NCI-H82 (cell line): ENCODE measurements around the gene DYNC2LI1.

Source experiments
- DNase-seq: peaks from one replicate; lab custom pipeline; 2025; lab: John Stamatoyannopoulos, UW

The DYNC2LI1 gene

GRCh38 chr2:43818761-43819160 lies 44.9 kb downstream of the DYNC2LI1 start:
- no peak for DNase-seq

- no peak for DNase-seq
Observed at GRCh38 chr2:43819491-43820163, 45.8 kb downstream of the DYNC2LI1 start.

- no peak for DNase-seq
Observed at GRCh38 chr2:43822839-43823238, 49.0 kb downstream of the DYNC2LI1 start.

- no peak for DNase-seq
Observed at GRCh38 chr2:43823751-43824150, 49.9 kb downstream of the DYNC2LI1 start.

- DNase-seq = no peak
Observed at GRCh38 chr2:43824512-43824911, 50.7 kb downstream of the DYNC2LI1 start.

GRCh38 chr2:43824951-43825493 lies 51.2 kb downstream of the DYNC2LI1 start:
- DNase-seq = no peak

GRCh38 chr2:43825841-43826240 lies 52.0 kb downstream of the DYNC2LI1 start:
- DNase-seq = no peak

- no peak for DNase-seq
Observed at GRCh38 chr2:43826305-43827250, 52.7 kb downstream of the DYNC2LI1 start.

- DNase-seq = peak; percentile 12
Observed at GRCh38 chr2:43831543-43832294, 57.9 kb downstream of the DYNC2LI1 start.

- no peak for DNase-seq
Observed at GRCh38 chr2:43832457-43832856, 58.6 kb downstream of the DYNC2LI1 start.

GRCh38 chr2:43837033-43837432 lies 63.2 kb downstream of the DYNC2LI1 start:
- DNase-seq = no peak

- no peak for DNase-seq
Observed at GRCh38 chr2:43837831-43838559, 64.2 kb downstream of the DYNC2LI1 start.

- DNase-seq = no peak
Observed at GRCh38 chr2:43838560-43839267, 64.9 kb downstream of the DYNC2LI1 start, which contains the start of the genes ABCG5 and ABCG8. Gene ABCG5, minus strand, starts transcription at chr2:43838839. Its CDS starts 160 bp downstream, at chr2:43838679. Gene ABCG8, plus strand, starts transcription at chr2:43838971. Its CDS starts 83 bp downstream, at chr2:43839054.

- no peak for DNase-seq
Observed at GRCh38 chr2:43839776-43840564, 66.1 kb downstream of the DYNC2LI1 start.

GRCh38 chr2:43840965-43841364 lies 67.1 kb downstream of the DYNC2LI1 start:
- DNase-seq = no peak

- no peak for DNase-seq
Observed at GRCh38 chr2:43841949-43842865, 68.4 kb downstream of the DYNC2LI1 start.

GRCh38 chr2:43842866-43843226 lies 69.0 kb downstream of the DYNC2LI1 start:
- no peak for DNase-seq

- DNase-seq = no peak
Observed at GRCh38 chr2:43845181-43845580, 71.3 kb downstream of the DYNC2LI1 start.
